Hepatocyte (in vitro differentiated cells): ENCODE measurements around the gene ADCY2. TPM values are rescaled to one million over a fixed set of nuclear protein-coding genes. Genes with fewer than 3 reads are reported as not detected.

Source experiments
- DNase-seq: peaks from one replicate; pipeline ENCODE4 v3.0.0-alpha.2; 2016; ENCODE audit warnings: low spot score
- H2AFZ ChIP-seq: fragments of 200-600 bp; sonication (generic); 2 replicates; pipeline ENCODE4 v1.6.0; 2016; ENCODE audit warnings: antibody characterized with exemption, mild to moderate bottlenecking
- H3K27ac ChIP-seq: fragments of 200-600 bp; sonication (generic); 2 replicates; pipeline ENCODE4 v1.5.1; 2016; ENCODE audit warnings: mild to moderate bottlenecking
- H3K27me3 ChIP-seq: fragments of 200-600 bp; sonication (generic); 2 replicates; pipeline ENCODE4 v1.6.1; 2016
- H3K36me3 ChIP-seq: fragments of 200-600 bp; sonication (generic); replicated peaks from 2 replicates; pipeline ENCODE4 v1.5.1; 2016; ENCODE audit warnings: low read depth; ENCODE audit not compliant: insufficient read depth
- H3K4me1 ChIP-seq: fragments of 200-600 bp; sonication (generic); 2 replicates; pipeline ENCODE4 v1.5.1; 2016; ENCODE audit warnings: mild to moderate bottlenecking, moderate library complexity; ENCODE audit not compliant: insufficient read depth
- H3K4me2 ChIP-seq: fragments of 200-600 bp; sonication (generic); 2 replicates; pipeline ENCODE4 v1.6.0; 2016
- H3K4me3 ChIP-seq: fragments of 200-600 bp; sonication (generic); 2 replicates; pipeline ENCODE4 v1.5.1; 2016; ENCODE audit warnings: mild to moderate bottlenecking
- H3K79me2 ChIP-seq: fragments of 200-600 bp; sonication (generic); 2 replicates; pipeline ENCODE4 v1.6.0; 2017; ENCODE audit warnings: mild to moderate bottlenecking
- H3K9me2 ChIP-seq: fragments of 200-600 bp; sonication (generic); replicated peaks from 2 replicates; pipeline ENCODE4 v1.6.0; 2017; ENCODE audit warnings: mild to moderate bottlenecking; ENCODE audit not compliant: insufficient read depth
- H3K9me3 ChIP-seq: fragments of 200-600 bp; sonication (generic); 2 replicates; pipeline ENCODE4 v1.5.1; 2016; ENCODE audit warnings: low read depth, mild to moderate bottlenecking
- H4K20me1 ChIP-seq: fragments of 200-600 bp; sonication (generic); 2 replicates; pipeline ENCODE4 v1.6.0; 2016; ENCODE audit warnings: mild to moderate bottlenecking; ENCODE audit not compliant: insufficient read depth, poor library complexity, severe bottlenecking
- CTCF ChIP-seq: fragments of 200-600 bp; sonication (generic); IDR thresholded peaks from 2 replicates; pipeline ENCODE4 v1.5.1; 2016; ENCODE audit warnings: antibody characterized with exemption, mild to moderate bottlenecking; ENCODE audit not compliant: poor library complexity
- EZH2 ChIP-seq: fragments of 200-600 bp; sonication (generic); IDR thresholded peaks from 2 replicates; pipeline ENCODE4 v1.6.1; 2016; ENCODE audit warnings: antibody characterized with exemption, mild to moderate bottlenecking, borderline replicate concordance
- EZH2phosphoT487 ChIP-seq: fragments of 200-600 bp; sonication (generic); IDR thresholded peaks from one replicate; pipeline ENCODE4 v1.6.1; 2018; ENCODE audit warnings: antibody characterized with exemption, mild to moderate bottlenecking, low read depth, moderate library complexity; ENCODE audit not compliant: unreplicated experiment, severe bottlenecking
- WGBS: methylation state at CpG from one replicate; pipeline ENCODE4 v1.1.6; 2016; ENCODE audit warnings: low lambda C conversion rate; ENCODE audit errors: missing lambda C conversion rate; 5-methylcytosine and 5-hydroxymethylcytosine counted together
- polyA plus RNA-seq: library from polyadenylated mRNA; unstranded; fragments of >200 nt; fragmentation: Nextera tagmentation; extraction: Ambion mirVana; gene quantifications from 2 replicates; pipeline ENCODE4 v1.2.1, GENCODE V29; 2016
- total RNA-seq: library from RNA; depleted of rRNA; stranded (reverse); fragments of >200 nt; gene quantifications from 2 replicates; pipeline ENCODE4 v1.2.3, GENCODE V29; 2014

Gene ADCY2
- total and polyA plus RNA-seq, 2 experiments from 2014 or later: 3.2 to 8.5 TPM

- Histone ChIP-seq H3K27me3 (no peaks in the 10 kb centered on the region), H3K36me3 (no peaks in the 10 kb centered on the region), H3K27ac (no peak overlapping the region), H2AFZ (no peak overlapping the region), H3K9me3 (no peaks in the 10 kb centered on the region), H3K4me1 (no peaks in the 10 kb centered on the region), H4K20me1 (no peaks in the 10 kb centered on the region), H3K79me2 (no peaks in the 10 kb centered on the region), H3K9me2 (no peaks in the 10 kb centered on the region), H3K4me2 (no peak overlapping the region), H3K4me3 (no peak overlapping the region)
- WGBS: 82% methylated on average over 3 of the region's 3 CpGs
- TF ChIP-seq CTCF (peak; percentile 15), EZH2phosphoT487 (no peak)
- no peak for DNase-seq
These were observed 68.2 kb downstream of the ADCY2 start for GRCh38 chr5:7464182-7464581.

- Histone ChIP-seq H2AFZ (no peak overlapping the region), H3K4me3 (no peak overlapping the region), H3K9me3 (no peaks in the 10 kb centered on the region), H3K27ac (no peak overlapping the region), H3K4me1 (no peaks in the 10 kb centered on the region), H3K9me2 (no peaks in the 10 kb centered on the region), H3K79me2 (no peaks in the 10 kb centered on the region), H3K36me3 (no peaks in the 10 kb centered on the region), H4K20me1 (no peaks in the 10 kb centered on the region), H3K27me3 (no peaks in the 10 kb centered on the region), H3K4me2 (no peak overlapping the region)
- DNase-seq: no peak
- TF ChIP-seq CTCF: no peak
- TF ChIP-seq EZH2: no peak
- no peak for TF ChIP-seq EZH2phosphoT487
- WGBS: 82% methylated on average over 7 of the region's 7 CpGs
These were observed 71.2 kb downstream of the ADCY2 start for GRCh38 chr5:7467179-7467578.

- no peak overlapping the region for H3K4me2 ChIP-seq
- H3K36me3 ChIP-seq: no peaks in the 10 kb centered on the region
- no peaks in the 10 kb centered on the region for H3K79me2 ChIP-seq
- DNase-seq: no peak
- H4K20me1 ChIP-seq: no peaks in the 10 kb centered on the region
- H3K27me3 ChIP-seq: no peaks in the 10 kb centered on the region
- H3K9me3 ChIP-seq: no peaks in the 10 kb centered on the region
- no peak overlapping the region for H3K27ac ChIP-seq
- H3K4me3 ChIP-seq: no peak overlapping the region
- 75% methylated on average over 2 of the region's 2 CpGs for WGBS
- H3K9me2 ChIP-seq: no peaks in the 10 kb centered on the region
- no peak for TF ChIP-seq EZH2phosphoT487
- no peak overlapping the region for H2AFZ ChIP-seq
- H3K4me1 ChIP-seq: no peaks in the 10 kb centered on the region
These were observed 72.8 kb downstream of the ADCY2 start for GRCh38 chr5:7468742-7469141.

- Histone ChIP-seq H2AFZ (no peak overlapping the region), H3K27me3 (no peaks in the 10 kb centered on the region), H3K79me2 (no peaks in the 10 kb centered on the region), H4K20me1 (no peaks in the 10 kb centered on the region), H3K36me3 (no peaks in the 10 kb centered on the region), H3K4me3 (no peak overlapping the region), H3K9me3 (no peaks in the 10 kb centered on the region), H3K4me2 (no peak overlapping the region), H3K27ac (no peak overlapping the region), H3K4me1 (no peaks in the 10 kb centered on the region), H3K9me2 (no peaks in the 10 kb centered on the region)
- WGBS: 100% methylated on average over 1 of the region's 1 CpG
- TF ChIP-seq CTCF: no peak
- TF ChIP-seq EZH2: no peak
- no peak for TF ChIP-seq EZH2phosphoT487
- no peak for DNase-seq
These were observed 75.8 kb downstream of the ADCY2 start for GRCh38 chr5:7471710-7472109.
